ENCODE data around the gene REXO4.

REXO4 gene, protein sequence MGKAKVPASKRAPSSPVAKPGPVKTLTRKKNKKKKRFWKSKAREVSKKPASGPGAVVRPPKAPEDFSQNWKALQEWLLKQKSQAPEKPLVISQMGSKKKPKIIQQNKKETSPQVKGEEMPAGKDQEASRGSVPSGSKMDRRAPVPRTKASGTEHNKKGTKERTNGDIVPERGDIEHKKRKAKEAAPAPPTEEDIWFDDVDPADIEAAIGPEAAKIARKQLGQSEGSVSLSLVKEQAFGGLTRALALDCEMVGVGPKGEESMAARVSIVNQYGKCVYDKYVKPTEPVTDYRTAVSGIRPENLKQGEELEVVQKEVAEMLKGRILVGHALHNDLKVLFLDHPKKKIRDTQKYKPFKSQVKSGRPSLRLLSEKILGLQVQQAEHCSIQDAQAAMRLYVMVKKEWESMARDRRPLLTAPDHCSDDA

GRCh38 chr9:133417541-133418461 is at the start of gene REXO4:
REXO4 (minus strand) TSS chr9:133418010; CDS start chr9:133417844, 166 bp downstream.
- Histone ChIP-seq H4K20me1 (peaks cover 46% of the 10 kb centered on the region), H3K4me1 (peaks cover 57% of the 10 kb centered on the region), H3K4me3 (peak within 1 kb of the TSS; percentile 78), H3K27me3 (no peaks in the 10 kb centered on the region), H3K27ac (peak within 1 kb of the TSS; percentile 96), H3K9ac (peak within 1 kb of the TSS; percentile 89), H3K36me3 (peaks cover 38% of the 10 kb centered on the region), H3K4me2 (peak within 1 kb of the TSS; percentile 94), H3K9me3 (no peaks in the 10 kb centered on the region)
- TF ChIP-seq Cebpa-rat (IDR thresholded peaks at IDR 0.05) = no peak

- Histone ChIP-seq H3K9me3 (no peaks in the 10 kb centered on the region), H3K27me3 (no peaks in the 10 kb centered on the region), H3K27ac (no peak overlapping the region), H3K4me2 (no peak overlapping the region), H3K4me1 (peaks cover 30% of the 10 kb centered on the region), H3K9ac (no peak overlapping the region), H4K20me1 (peaks cover 45% of the 10 kb centered on the region), H3K36me3 (peaks cover 70% of the 10 kb centered on the region), H3K4me3 (no peak overlapping the region)
- TF ChIP-seq Cebpa-rat (IDR thresholded peaks at IDR 0.05) = no peak
Measured at GRCh38 chr9:133467101-133467500, 49.3 kb upstream of the REXO4 start.

- Histone ChIP-seq H3K4me3 (no peak overlapping the region), H3K4me2 (no peak overlapping the region), H4K20me1 (peaks cover 49% of the 10 kb centered on the region), H3K27ac (no peak overlapping the region), H3K4me1 (peaks cover 41% of the 10 kb centered on the region), H3K36me3 (peaks cover 59% of the 10 kb centered on the region), H3K9ac (no peak overlapping the region), H3K27me3 (no peaks in the 10 kb centered on the region), H3K9me3 (no peaks in the 10 kb centered on the region)
- TF ChIP-seq Cebpa-rat (IDR thresholded peaks at IDR 0.05) = no peak
Measured at GRCh38 chr9:133465984-133466383, 48.2 kb upstream of the REXO4 start.

- no peak for TF ChIP-seq Cebpa-rat (IDR thresholded peaks at IDR 0.05)
- Histone ChIP-seq H3K9ac (peak overlapping the region; percentile 1; the same call in 1 of the 2 replicates), H4K20me1 (peaks cover 48% of the 10 kb centered on the region), H3K4me2 (peak overlapping the region; percentile 6; the same call in 1 of the 2 replicates), H3K27me3 (no peaks in the 10 kb centered on the region), H3K36me3 (peaks cover 46% of the 10 kb centered on the region), H3K27ac (no peak overlapping the region), H3K9me3 (no peaks in the 10 kb centered on the region), H3K4me3 (no peak overlapping the region), H3K4me1 (peaks cover 47% of the 10 kb centered on the region)
Measured at GRCh38 chr9:133464638-133465037, 46.8 kb upstream of the REXO4 start.

GRCh38 chr9:133463864-133464615 is 46.2 kb upstream of the REXO4 start:
- no peak for TF ChIP-seq Cebpa-rat (IDR thresholded peaks at IDR 0.05)
- Histone ChIP-seq H3K27ac (no peak overlapping the region), H3K9ac (peak overlapping the region; percentile 1; the same call in 1 of the 2 replicates), H3K4me3 (no peak overlapping the region), H3K4me1 (peaks cover 52% of the 10 kb centered on the region), H3K36me3 (peaks cover 40% of the 10 kb centered on the region), H3K4me2 (peak overlapping the region; percentile 91; the same call in 1 of the 2 replicates), H3K9me3 (no peaks in the 10 kb centered on the region), H4K20me1 (peaks cover 48% of the 10 kb centered on the region), H3K27me3 (no peaks in the 10 kb centered on the region)

DNA sequence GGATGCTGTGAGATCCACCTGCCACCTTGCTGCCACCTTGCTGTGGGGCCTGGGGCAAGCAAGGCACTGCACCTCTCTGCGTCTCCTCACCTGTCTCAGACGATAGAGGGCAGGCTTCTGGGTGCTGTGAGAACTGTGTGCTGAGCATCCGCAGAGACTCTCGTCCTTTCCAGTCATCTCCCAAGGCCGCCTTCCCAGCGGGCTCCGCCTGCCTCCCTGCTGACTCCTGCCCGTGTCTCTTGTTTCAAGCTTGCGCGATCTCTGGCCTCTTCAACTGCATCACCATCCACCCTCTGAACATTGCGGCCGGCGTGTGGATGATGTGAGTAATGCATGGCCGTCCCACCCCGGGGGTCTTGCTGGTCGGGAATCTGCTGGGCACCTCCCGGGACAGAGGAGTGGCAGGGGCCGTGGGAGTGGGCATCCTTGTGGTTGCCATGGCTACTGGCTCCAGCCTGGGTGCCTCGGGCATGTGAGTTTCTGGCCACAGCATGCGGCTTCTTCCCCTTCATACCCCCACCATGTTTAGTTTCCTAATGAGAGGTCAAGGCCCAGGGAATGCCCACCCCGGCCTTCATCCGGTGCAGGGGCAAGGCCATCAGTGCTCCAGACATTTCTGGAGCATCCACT is 45.5 kb upstream of the REXO4 start:
- H3K4me1 ChIP-seq = peaks cover 56% of the 10 kb centered on the region
- H3K27ac ChIP-seq = no peak overlapping the region
- TF ChIP-seq Cebpa-rat (IDR thresholded peaks at IDR 0.05) = no peak
- H3K9ac ChIP-seq = no peak overlapping the region; the same call in 1 of the 2 replicates
- no peaks in the 10 kb centered on the region for H3K9me3 ChIP-seq
- H4K20me1 ChIP-seq = peaks cover 48% of the 10 kb centered on the region
- H3K4me2 ChIP-seq = peak overlapping the region; percentile 91
- no peak overlapping the region for H3K4me3 ChIP-seq
- H3K27me3 ChIP-seq = no peaks in the 10 kb centered on the region
- peaks cover 33% of the 10 kb centered on the region for H3K36me3 ChIP-seq

DNA sequence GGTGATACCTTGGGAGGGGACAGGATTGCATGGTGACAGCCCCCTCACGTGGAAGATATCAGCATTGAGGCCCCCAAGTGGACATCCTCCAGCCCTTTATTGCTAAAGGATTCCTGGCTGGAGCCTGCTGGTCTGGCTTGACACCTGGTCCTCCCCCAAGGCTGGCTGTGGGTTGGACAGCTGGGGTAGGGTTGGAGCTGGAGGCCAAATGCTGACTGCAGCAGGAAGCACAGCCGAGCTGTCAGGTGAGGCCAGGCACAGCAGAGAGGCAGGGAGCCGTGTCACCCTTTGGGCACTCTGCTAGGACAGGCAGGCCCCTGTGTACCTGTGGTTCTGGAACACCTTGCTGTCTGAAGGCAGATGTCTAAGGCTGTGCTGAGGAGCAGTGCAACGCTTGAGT is 44.2 kb upstream of the REXO4 start:
- Histone ChIP-seq H3K27me3 (no peaks in the 10 kb centered on the region), H3K27ac (no peak overlapping the region), H3K9ac (peak overlapping the region; percentile 46), H4K20me1 (peaks cover 48% of the 10 kb centered on the region), H3K9me3 (no peaks in the 10 kb centered on the region), H3K4me3 (no peak overlapping the region), H3K4me2 (peak overlapping the region; percentile 91), H3K4me1 (peaks cover 56% of the 10 kb centered on the region), H3K36me3 (peaks cover 25% of the 10 kb centered on the region)
- no peak for TF ChIP-seq Cebpa-rat (IDR thresholded peaks at IDR 0.05)

DNA sequence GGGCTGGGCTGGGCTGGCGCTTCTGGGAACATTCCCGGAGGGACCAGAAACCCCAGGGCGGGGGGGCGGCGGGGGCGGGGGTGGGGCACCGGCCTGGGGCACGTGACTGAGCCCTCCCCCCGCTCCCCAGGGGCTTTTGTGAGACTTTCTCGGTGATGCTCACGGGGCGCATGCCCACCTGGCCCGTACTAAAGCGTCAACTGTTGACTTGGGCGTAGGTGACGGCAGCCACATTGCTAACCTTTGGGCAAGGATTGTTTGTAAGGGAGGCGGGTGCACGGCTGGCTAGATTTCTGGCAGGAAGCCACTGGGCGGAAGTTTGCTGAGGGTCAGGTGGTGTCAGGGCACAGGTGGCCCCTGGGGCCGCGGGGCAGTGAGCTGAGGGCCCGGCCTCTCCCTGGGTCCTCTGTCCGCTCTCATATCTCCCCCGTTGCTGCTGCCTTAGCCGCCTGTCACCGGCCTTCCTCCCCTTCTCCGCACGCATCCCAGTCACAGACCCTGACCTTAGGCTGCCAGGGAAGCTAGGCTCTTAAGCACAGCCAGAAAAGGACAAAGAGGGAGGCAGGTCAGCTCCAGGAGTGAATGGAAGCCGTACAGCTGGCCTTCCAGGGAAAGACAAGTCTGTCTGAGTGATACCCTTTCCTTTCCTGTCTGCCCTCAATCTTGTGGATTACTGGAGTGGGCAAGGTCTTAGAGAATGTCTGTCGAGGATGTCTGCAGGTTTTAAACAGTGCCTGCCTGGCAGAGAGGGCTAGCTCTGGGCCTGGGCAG is 42.8 kb upstream of the REXO4 start:
- H3K27me3 ChIP-seq = no peaks in the 10 kb centered on the region
- H4K20me1 ChIP-seq = peaks cover 47% of the 10 kb centered on the region
- TF ChIP-seq Cebpa-rat (IDR thresholded peaks at IDR 0.05) = no peak
- no peaks in the 10 kb centered on the region for H3K9me3 ChIP-seq
- H3K27ac ChIP-seq = peak overlapping the region; percentile 85
- H3K4me3 ChIP-seq = peak overlapping the region; percentile 80
- H3K4me2 ChIP-seq = peak overlapping the region; percentile 91
- peak overlapping the region; percentile 87; the same call in 1 of the 2 replicates for H3K9ac ChIP-seq
- H3K4me1 ChIP-seq = peaks cover 56% of the 10 kb centered on the region
- H3K36me3 ChIP-seq = peaks cover 25% of the 10 kb centered on the region
